Measurements from ENCODE around the gene TBCB.
A peak's percentile ranks its signal among the peaks of the same experiment; 100 is the strongest.

Gene TBCB

DNA sequence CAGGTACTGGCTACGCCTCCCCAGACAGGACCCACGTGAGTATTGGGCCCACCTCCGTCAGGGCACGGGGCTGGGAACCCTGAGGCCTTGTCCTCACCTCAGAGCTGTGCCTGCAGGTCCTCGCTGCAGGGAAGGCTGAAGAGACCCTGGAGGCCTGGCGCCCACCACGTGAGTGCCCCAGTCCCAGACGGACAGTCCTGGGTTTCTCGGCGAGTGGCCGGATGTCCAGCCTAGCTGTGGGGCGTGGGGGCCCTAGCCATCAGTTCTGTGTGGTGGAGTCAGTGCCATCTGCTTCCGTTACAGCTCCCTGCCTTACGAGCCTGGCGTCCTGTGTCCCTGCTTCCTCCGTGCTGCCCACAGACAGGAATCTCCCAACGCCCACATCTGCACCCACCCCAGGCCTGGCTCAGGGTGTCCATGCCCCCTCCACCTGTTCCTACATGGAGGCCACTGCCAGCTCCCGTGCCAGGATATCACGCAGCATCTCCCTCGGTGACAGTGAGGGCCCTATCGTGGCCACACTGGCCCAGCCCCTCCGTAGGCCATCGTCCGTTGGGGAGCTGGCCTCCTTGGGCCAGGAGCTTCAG lies 12.1 kb upstream of the TBCB start (continued):
- TF ChIP-seq, protein P1, sequence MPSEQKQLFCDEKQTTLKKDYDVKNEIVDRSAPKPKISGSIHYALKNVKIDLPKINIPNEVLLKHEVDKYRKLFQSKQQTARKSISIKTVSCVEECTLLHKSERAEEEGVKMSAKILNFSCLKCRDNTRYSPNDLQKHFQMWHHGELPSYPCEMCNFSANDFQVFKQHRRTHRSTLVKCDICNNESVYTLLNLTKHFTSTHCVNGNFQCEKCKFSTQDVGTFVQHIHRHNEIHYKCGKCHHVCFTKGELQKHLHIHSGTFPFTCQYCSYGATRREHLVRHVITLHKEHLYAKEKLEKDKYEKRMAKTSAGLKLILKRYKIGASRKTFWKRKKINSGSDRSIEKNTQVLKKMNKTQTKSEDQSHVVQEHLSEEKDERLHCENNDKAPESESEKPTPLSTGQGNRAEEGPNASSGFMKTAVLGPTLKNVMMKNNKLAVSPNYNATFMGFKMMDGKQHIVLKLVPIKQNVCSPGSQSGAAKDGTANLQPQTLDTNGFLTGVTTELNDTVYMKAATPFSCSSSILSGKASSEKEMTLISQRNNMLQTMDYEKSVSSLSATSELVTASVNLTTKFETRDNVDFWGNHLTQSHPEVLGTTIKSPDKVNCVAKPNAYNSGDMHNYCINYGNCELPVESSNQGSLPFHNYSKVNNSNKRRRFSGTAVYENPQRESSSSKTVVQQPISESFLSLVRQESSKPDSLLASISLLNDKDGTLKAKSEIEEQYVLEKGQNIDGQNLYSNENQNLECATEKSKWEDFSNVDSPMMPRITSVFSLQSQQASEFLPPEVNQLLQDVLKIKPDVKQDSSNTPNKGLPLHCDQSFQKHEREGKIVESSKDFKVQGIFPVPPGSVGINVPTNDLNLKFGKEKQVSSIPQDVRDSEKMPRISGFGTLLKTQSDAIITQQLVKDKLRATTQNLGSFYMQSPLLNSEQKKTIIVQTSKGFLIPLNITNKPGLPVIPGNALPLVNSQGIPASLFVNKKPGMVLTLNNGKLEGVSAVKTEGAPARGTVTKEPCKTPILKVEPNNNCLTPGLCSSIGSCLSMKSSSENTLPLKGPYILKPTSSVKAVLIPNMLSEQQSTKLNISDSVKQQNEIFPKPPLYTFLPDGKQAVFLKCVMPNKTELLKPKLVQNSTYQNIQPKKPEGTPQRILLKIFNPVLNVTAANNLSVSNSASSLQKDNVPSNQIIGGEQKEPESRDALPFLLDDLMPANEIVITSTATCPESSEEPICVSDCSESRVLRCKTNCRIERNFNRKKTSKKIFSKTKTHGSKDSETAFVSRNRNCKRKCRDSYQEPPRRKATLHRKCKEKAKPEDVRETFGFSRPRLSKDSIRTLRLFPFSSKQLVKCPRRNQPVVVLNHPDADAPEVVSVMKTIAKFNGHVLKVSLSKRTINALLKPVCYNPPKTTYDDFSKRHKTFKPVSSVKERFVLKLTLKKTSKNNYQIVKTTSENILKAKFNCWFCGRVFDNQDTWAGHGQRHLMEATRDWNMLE (tag by site-specific recombination; conservative IDR thresholded peaks at IDR 0.05; ENCODE audit: low read depth): no peak
- TF ChIP-seq MEIS1 (CRISPR knock-in tag; IDR thresholded peaks at IDR 0.05; ENCODE audit: borderline replicate concordance): no peak

DNA sequence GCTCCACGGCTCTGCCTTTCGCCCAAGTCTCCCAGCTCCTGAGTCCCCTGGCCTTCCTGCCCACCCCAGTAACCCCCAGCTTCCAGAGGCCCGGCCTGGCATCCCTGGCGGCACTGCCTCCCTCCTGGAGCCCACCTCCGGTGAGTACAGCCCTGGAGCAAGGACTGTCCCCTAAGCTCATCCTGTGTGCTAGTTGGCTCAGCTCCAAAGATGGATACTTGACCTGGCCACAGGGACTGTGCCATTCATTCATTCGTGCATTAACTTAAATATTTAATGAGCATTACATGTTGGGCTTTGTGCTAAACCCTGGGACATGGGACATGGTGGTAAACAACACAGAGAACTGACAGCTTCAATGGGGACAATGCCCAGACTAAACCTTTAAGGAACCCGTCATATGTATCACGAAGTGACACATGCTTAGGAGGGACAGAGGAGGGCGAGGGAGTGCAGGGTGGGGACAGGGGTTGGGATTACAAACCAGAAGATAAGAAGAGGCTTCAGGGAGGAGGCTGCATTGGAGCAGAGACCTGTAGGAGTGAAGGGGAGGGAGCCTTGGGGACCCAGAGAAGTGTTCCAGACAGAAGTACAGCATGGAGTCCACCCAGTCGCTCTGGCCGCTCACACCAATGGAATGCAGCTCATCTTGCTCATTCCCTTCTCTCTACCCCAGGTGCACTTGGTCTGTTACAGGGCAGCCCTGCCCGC lies 11.3 kb upstream of the TBCB start:
- Histone ChIP-seq H3K4me3 (ENCODE audit: low read depth, low read length) (no peak overlapping the region), H3K27ac (ENCODE audit: extremely low read depth, low read depth, low read length) (peak overlapping the region; percentile 7; the same call in 1 of the 2 replicates), H3K36me3 (ENCODE audit: control insufficient read depth in 2 of 2, insufficient read depth in 1 of 2, low read length in 2 of 2) (peaks cover 77 to 78% of the 10 kb centered on the region in 2 experiments), H3K9me3 (ENCODE audit: control insufficient read depth, insufficient read depth, low read depth, low read length) (no peaks in the 10 kb centered on the region), H3K4me1 (ENCODE audit: control insufficient read depth, insufficient read depth, low read length) (no peaks in the 10 kb centered on the region)
- ChIA-PET POLR2A (interaction anchor here (1.0 to 3.5 kb wide), 4 partner anchors 9 to 89 kb away, joined by 3 to 33 read pairs (median 6); partner anchors contain the start of genes ALKBH6, POLR2I, TBCB and THAP8), CTCF (interaction anchor here (0.7 to 1.9 kb wide), 3 partner anchors 24 to 50 kb away, joined by 3 to 9 read pairs (median 3); partner anchors contain the start of gene THAP8)
- TF ChIP-seq KLF1 (tag by site-specific recombination; IDR thresholded peaks at IDR 0.05) (peak; percentile 76), KLF7 (tag by site-specific recombination; IDR thresholded peaks at IDR 0.05; ENCODE audit: borderline replicate concordance) (no peak), ZXDB (tag by site-specific recombination; IDR thresholded peaks at IDR 0.05) (no peak), OVOL3 (tag by site-specific recombination; IDR thresholded peaks at IDR 0.05) (no peak), SCRT1 (tag by site-specific recombination; IDR thresholded peaks at IDR 0.05; ENCODE audit: borderline replicate concordance) (no peak), ZNF274 (IDR thresholded peaks at IDR 0.05; ENCODE audit: low read length) (no peak), ZNF274 (tag by site-specific recombination; IDR thresholded peaks at IDR 0.05; ENCODE audit: borderline replicate concordance) (no peak), ZNF19 (tag by site-specific recombination; IDR thresholded peaks at IDR 0.05; ENCODE audit: low read depth) (no peak), ZNF155 (tag by site-specific recombination; IDR thresholded peaks at IDR 0.05) (no peak), SCRT2 (tag by site-specific recombination; IDR thresholded peaks at IDR 0.05) (peak; percentile 52; the same call in 1 of the 2 replicates), HOXA7 (CRISPR knock-in tag; IDR thresholded peaks at IDR 0.05; ENCODE audit: borderline replicate concordance) (no peak), WT1 (tag by site-specific recombination; IDR thresholded peaks at IDR 0.05) (peak; percentile 66), ZNF501 (tag by site-specific recombination; IDR thresholded peaks at IDR 0.05) (no peak), KLF9 (tag by site-specific recombination; IDR thresholded peaks at IDR 0.05; ENCODE audit: low read depth) (no peak), ZNF24 (tag by site-specific recombination; IDR thresholded peaks at IDR 0.05) (0 out of 2 replicates have a peak, but pooled peaks have one; percentile 25), ZNF600 (tag by site-specific recombination; IDR thresholded peaks at IDR 0.05) (peak; percentile 62), EGR2 (tag by site-specific recombination; IDR thresholded peaks at IDR 0.05; ENCODE audit: low read depth) (peak; percentile 32; the same call in 1 of the 2 replicates)
- TF ChIP-seq, protein P2, sequence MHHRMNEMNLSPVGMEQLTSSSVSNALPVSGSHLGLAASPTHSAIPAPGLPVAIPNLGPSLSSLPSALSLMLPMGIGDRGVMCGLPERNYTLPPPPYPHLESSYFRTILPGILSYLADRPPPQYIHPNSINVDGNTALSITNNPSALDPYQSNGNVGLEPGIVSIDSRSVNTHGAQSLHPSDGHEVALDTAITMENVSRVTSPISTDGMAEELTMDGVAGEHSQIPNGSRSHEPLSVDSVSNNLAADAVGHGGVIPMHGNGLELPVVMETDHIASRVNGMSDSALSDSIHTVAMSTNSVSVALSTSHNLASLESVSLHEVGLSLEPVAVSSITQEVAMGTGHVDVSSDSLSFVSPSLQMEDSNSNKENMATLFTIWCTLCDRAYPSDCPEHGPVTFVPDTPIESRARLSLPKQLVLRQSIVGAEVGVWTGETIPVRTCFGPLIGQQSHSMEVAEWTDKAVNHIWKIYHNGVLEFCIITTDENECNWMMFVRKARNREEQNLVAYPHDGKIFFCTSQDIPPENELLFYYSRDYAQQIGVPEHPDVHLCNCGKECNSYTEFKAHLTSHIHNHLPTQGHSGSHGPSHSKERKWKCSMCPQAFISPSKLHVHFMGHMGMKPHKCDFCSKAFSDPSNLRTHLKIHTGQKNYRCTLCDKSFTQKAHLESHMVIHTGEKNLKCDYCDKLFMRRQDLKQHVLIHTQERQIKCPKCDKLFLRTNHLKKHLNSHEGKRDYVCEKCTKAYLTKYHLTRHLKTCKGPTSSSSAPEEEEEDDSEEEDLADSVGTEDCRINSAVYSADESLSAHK (tag by site-specific recombination; IDR thresholded peaks at IDR 0.05): no peak
- TF ChIP-seq, protein P3, sequence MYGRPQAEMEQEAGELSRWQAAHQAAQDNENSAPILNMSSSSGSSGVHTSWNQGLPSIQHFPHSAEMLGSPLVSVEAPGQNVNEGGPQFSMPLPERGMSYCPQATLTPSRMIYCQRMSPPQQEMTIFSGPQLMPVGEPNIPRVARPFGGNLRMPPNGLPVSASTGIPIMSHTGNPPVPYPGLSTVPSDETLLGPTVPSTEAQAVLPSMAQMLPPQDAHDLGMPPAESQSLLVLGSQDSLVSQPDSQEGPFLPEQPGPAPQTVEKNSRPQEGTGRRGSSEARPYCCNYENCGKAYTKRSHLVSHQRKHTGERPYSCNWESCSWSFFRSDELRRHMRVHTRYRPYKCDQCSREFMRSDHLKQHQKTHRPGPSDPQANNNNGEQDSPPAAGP (tag by site-specific recombination; IDR thresholded peaks at IDR 0.05): peak; percentile 70; the same call in 1 of the 2 replicates
- TF ChIP-seq, protein P4, sequence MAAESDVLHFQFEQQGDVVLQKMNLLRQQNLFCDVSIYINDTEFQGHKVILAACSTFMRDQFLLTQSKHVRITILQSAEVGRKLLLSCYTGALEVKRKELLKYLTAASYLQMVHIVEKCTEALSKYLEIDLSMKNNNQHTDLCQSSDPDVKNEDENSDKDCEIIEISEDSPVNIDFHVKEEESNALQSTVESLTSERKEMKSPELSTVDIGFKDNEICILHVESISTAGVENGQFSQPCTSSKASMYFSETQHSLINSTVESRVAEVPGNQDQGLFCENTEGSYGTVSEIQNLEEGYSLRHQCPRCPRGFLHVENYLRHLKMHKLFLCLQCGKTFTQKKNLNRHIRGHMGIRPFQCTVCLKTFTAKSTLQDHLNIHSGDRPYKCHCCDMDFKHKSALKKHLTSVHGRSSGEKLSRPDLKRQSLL (tag by site-specific recombination; IDR thresholded peaks at IDR 0.05): no peak
- TF ChIP-seq, protein P5, sequence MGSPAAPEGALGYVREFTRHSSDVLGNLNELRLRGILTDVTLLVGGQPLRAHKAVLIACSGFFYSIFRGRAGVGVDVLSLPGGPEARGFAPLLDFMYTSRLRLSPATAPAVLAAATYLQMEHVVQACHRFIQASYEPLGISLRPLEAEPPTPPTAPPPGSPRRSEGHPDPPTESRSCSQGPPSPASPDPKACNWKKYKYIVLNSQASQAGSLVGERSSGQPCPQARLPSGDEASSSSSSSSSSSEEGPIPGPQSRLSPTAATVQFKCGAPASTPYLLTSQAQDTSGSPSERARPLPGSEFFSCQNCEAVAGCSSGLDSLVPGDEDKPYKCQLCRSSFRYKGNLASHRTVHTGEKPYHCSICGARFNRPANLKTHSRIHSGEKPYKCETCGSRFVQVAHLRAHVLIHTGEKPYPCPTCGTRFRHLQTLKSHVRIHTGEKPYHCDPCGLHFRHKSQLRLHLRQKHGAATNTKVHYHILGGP (tag by site-specific recombination; IDR thresholded peaks at IDR 0.05): no peak

Data from HEK293 (cell line).